Limb (tissue), 2 donors: ENCODE data around the gene MMP14.
"Not testable (repeated sequence)": the region's sequence is repeated elsewhere in the genome, so short reads cannot be mapped to it uniquely, and the experiment has no call there.

Experiments used
- DNase-seq, 2 donors: peaks; one replicate each; pipeline ENCODE4 v3.0.0-alpha.2; 2016; ENCODE audit errors: extremely low spot score in 2 of 2

MMP14 gene

GRCh38 chr14:22836301-22837113 lies at the start of gene MMP14:
MMP14 (plus strand) TSS chr14:22836585; CDS start chr14:22836818, 233 bp downstream.
- peak; percentile 85 to 92 for DNase-seq

- DNase-seq, result no peak
These were observed 49.7 kb upstream of the MMP14 start for GRCh38 chr14:22786685-22787084.

- DNase-seq, result no peak
These were observed 45.1 kb upstream of the MMP14 start for GRCh38 chr14:22791301-22791700.

- no peak for DNase-seq
These were observed 44.2 kb upstream of the MMP14 start for GRCh38 chr14:22792158-22792557.

- DNase-seq, result not testable (repeated sequence)
These were observed 42.8 kb upstream of the MMP14 start for GRCh38 chr14:22793550-22793949.

GRCh38 chr14:22793976-22794375 lies 42.4 kb upstream of the MMP14 start:
- no peak for DNase-seq

GRCh38 chr14:22794551-22794951 lies 41.8 kb upstream of the MMP14 start:
- no peak for DNase-seq

- DNase-seq, result no peak
These were observed 40.2 kb upstream of the MMP14 start for GRCh38 chr14:22796087-22796707.

- no peak for DNase-seq
These were observed 39.1 kb upstream of the MMP14 start for GRCh38 chr14:22797017-22797917.

- no peak for DNase-seq
These were observed 37.9 kb upstream of the MMP14 start for GRCh38 chr14:22798528-22798927.

- no peak for DNase-seq
These were observed 36.0 kb upstream of the MMP14 start for GRCh38 chr14:22800346-22800745.

- DNase-seq, result no peak
These were observed 34.7 kb upstream of the MMP14 start for GRCh38 chr14:22801716-22802115.

- no peak for DNase-seq
These were observed 33.3 kb upstream of the MMP14 start for GRCh38 chr14:22802860-22803686.

GRCh38 chr14:22803687-22803974 lies 32.8 kb upstream of the MMP14 start:
- DNase-seq, result no peak

- not testable (repeated sequence) for DNase-seq
These were observed 31.1 kb upstream of the MMP14 start for GRCh38 chr14:22805235-22805634.

GRCh38 chr14:22807432-22808087 lies 28.8 kb upstream of the MMP14 start:
- DNase-seq, result no peak

GRCh38 chr14:22808388-22809209 lies 27.8 kb upstream of the MMP14 start:
- no peak for DNase-seq

GRCh38 chr14:22811722-22812121 lies 24.7 kb upstream of the MMP14 start:
- DNase-seq, result no peak

GRCh38 chr14:22812744-22813143 lies 23.6 kb upstream of the MMP14 start:
- no peak for DNase-seq

- DNase-seq, result no peak
These were observed 23.2 kb upstream of the MMP14 start for GRCh38 chr14:22813145-22813544.
